MV-4-11 (cell line): ENCODE measurements around the gene LRGUK.
A peak's percentile ranks its signal among the peaks of the same experiment; 100 is the strongest.

Source experiments
- DNase-seq: peaks from one replicate; lab custom pipeline; 2025; lab: John Stamatoyannopoulos, UW

Gene LRGUK

GRCh38 chr7:134245253-134245652 lies 118.1 kb downstream of the LRGUK start:
- DNase-seq = no peak

- DNase-seq = no peak
Observed at GRCh38 chr7:134246347-134246746, 119.2 kb downstream of the LRGUK start.

GRCh38 chr7:134246761-134247160 lies 119.6 kb downstream of the LRGUK start:
- no peak for DNase-seq

DNA sequence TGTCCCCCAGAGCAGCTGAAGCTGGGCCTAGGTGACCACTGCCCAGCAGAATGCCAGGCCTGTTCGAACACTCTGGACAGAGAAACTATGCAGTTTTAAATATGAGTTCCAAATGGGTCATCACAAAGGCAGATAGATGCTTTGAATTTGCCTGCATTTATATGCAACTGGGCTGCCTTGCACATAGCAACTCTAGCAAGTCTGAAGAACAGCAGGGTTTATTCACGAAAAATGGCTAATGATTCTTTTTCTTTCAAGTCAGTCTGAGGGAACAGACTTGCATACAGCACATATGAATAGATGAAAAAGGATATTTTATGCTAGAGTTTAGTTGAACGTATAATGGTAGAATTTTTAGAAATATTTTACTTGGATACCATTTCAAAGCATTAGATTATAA lies 121.1 kb downstream of the LRGUK start:
- no peak for DNase-seq

GRCh38 chr7:134254311-134254710 lies 127.2 kb downstream of the LRGUK start:
- peak; percentile 31 for DNase-seq

DNA sequence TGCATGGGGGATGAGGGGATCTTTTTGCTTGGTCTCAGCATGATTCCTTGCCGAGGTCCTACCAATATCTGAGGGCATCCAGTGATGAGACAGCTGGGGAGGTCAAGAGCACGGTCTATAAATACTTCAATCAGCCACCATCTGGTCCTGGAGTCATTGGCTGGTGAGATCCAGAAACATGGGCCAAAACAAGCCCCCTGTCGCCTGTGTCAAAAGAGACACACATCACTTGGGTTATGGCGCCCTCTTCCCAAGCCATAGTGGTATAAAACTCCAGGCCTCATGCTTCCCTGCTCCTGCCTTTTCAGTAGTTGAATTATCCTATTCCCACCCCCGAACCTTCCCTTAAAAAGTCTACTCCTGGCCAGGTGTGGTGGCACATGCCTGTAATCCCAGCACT lies 128.7 kb downstream of the LRGUK start:
- no peak for DNase-seq

- DNase-seq = no peak
Observed at GRCh38 chr7:134262322-134262721, 135.2 kb downstream of the LRGUK start.

GRCh38 chr7:134276951-134277350 lies 149.8 kb downstream of the LRGUK start:
- DNase-seq = no peak

GRCh38 chr7:134278502-134279153 lies 151.5 kb downstream of the LRGUK start:
- no peak for DNase-seq

DNA sequence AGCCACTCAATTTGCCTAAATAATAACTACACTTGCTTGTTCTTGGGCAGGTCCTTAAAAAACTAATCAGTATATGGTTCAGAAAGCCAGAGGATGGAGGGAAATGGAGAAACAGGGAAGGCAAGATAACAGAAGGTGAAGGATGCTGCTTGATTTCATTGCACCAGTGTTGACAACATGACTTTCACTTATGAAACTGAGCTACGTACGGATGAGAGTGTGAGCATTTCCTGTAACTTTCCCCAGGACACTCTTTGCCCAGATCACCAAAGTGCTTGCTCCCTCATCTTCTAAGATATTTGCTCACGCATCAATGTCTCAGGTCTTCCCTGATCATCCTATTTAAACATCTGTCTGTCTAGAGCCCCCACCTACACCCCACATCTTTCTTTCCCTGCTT lies 152.2 kb downstream of the LRGUK start:
- DNase-seq = no peak

- DNase-seq = no peak
Observed at GRCh38 chr7:134279898-134280297, 152.8 kb downstream of the LRGUK start.

- no peak for DNase-seq
Observed at GRCh38 chr7:134280508-134280907, 153.4 kb downstream of the LRGUK start.

GRCh38 chr7:134284011-134284410 lies 156.9 kb downstream of the LRGUK start:
- DNase-seq = no peak

DNA sequence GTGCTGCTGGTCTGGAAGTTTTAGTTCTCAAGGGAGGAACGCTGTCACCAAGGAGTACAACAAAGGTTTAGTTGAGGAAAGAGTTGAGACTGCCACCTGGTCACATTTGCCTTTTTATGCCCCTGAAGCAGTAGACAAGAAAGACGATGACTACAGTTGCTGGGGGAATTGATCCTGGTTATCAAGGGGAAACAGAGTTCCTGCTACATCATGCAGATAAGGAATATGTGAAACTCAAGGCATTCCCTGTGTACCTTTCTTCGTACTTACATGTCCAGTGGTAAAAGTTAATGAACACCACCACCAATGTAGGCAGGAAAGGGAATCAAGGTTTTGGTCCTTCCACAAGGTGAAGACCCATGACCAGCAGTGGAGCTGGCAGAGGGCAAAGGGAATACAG lies 157.8 kb downstream of the LRGUK start:
- no peak for DNase-seq

DNA sequence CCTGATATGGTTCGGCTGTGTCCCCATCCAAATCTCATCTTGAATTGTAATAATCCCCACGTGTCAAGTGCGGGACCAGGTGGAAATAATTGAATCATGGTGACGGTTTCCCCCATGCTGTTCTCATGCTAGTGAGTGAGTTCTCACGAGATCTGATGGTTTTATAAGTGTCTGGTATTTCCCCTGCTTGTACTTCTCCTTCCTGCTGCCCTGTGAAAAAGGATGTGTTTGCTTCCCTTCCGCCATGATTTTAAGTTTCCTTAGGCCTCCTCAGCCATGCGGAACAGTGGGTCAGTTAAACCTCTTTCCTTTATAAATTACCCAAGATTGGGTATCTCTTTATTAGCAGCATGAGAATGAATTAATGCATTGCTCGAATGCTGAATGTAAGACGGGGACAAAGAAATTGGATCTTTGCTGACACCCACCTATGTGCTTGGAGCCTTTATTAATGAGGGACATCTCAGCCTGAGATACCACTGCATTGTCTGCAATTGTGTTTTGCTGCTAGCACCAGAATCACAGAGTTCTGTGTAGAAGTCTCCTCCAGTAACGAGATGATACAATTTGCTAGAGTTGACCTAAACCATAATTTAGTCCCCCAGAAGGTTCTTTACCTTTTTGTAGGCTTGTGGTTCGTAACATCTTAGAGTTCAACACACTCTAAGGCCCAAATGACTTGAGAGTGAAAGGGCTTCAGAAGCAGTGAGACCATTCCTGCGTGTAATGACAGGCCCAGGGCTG lies 160.9 kb downstream of the LRGUK start:
- DNase-seq = peak; percentile 5

DNA sequence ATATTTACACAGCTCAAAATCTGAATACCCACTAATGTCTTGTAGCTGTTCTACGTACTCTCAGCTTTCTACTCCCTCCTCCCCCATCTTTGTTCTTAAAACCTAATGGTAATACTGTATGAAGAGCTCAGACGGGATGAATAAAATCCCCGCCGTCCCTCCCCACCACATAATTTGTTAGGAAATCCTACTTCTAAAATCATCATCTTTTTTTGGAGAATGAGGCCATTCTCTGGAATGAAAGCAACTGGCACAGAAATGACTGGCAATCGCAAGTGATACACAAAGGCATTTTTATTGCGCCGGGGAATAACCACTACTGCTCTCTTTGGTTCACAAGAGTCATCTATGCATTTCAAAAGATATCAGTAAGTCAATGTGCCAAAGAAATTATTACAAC lies 162.3 kb downstream of the LRGUK start:
- DNase-seq = no peak

GRCh38 chr7:134289841-134290240 lies 162.7 kb downstream of the LRGUK start:
- DNase-seq = no peak

- DNase-seq = no peak
Observed at GRCh38 chr7:134290286-134290685, 163.1 kb downstream of the LRGUK start.

- peak; percentile 98 for DNase-seq
Observed at GRCh38 chr7:134293002-134293740, 166.0 kb downstream of the LRGUK start.

GRCh38 chr7:134295982-134296381 lies 168.8 kb downstream of the LRGUK start:
- peak; percentile 9 for DNase-seq

DNA sequence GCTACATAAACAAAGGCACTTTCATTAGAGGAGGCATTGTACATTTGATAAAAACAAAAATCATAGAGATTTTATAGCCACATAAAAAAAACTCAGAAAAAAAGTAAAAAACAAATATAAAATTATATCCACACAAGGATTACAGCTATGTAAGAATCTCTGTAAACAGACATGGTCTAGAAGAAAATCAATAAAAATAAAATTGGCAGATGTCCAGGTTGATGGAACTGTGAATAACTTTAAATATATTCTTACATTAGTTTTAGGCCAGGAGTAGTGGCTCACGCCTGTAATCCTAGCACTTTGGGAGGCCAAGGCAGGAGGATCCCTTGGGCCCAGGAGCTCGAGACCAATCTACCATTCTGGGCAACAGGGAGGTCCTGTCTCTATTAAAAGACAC lies 170.3 kb downstream of the LRGUK start:
- no peak for DNase-seq

- DNase-seq = no peak
Observed at GRCh38 chr7:134298902-134299683, 172.0 kb downstream of the LRGUK start.
